HEK293 (cell line): ENCODE measurements around the gene TMEM125.

Experiments used
- CTCF ChIA-PET: fragments of 350-600 bp; formaldehyde crosslinking; extraction: SDS; loops from one replicate; lab custom pipeline; 2021; ENCODE audit warnings: antibody characterized with exemption; lab: Yijun Ruan, JAX
- POLR2A ChIA-PET: fragments of 300-600 bp; formaldehyde crosslinking; extraction: SDS; loops from one replicate; lab custom pipeline; 2020; ENCODE audit warnings: antibody characterized with exemption, inconsistent platforms; lab: Yijun Ruan, JAX
- H3K27ac ChIP-seq: fragments of 200-500 bp; sonication (Bioruptor generic); 2 replicates; pipeline ENCODE4 v1.5.1; 2014; ENCODE audit warnings: low read depth, low read length, control low read depth, inconsistent platforms; ENCODE audit errors: extremely low read depth
- H3K36me3 ChIP-seq, 2 experiments: fragments of 200-500 bp in 1 of 2; sonication (Bioruptor generic) in 1 of 2; 1 replicate in 1 of 2; 2 replicates in 1 of 2; pipeline ENCODE4 v1.5.1; 2014 to 2017; ENCODE audit warnings: inconsistent platforms in 2 of 2, low read length in 2 of 2; ENCODE audit not compliant: control insufficient read depth in 2 of 2, insufficient read depth in 1 of 2
- H3K4me1 ChIP-seq: fragments of 200-500 bp; sonication (Bioruptor generic); 2 replicates; pipeline ENCODE4 v1.5.1; 2014; ENCODE audit warnings: mild to moderate bottlenecking, low read length, inconsistent platforms; ENCODE audit not compliant: control insufficient read depth, insufficient read depth
- H3K4me3 ChIP-seq: 2 replicates; pipeline ENCODE4 v1.5.1; 2011; ENCODE audit warnings: low read depth, mild to moderate bottlenecking, control low read depth, low read length, moderate library complexity
- H3K9me3 ChIP-seq: fragments of 200-500 bp; sonication (Bioruptor generic); 2 replicates; pipeline ENCODE4 v1.5.1; 2014; ENCODE audit warnings: low read depth, low read length, inconsistent platforms; ENCODE audit not compliant: control insufficient read depth, insufficient read depth
- EGR2 ChIP-seq: fragments of 450-650 bp; formaldehyde crosslinking; IDR thresholded peaks from 2 replicates; pipeline ENCODE4 v1.5.1; 2016; ENCODE audit warnings: low read depth, missing biosample characterization, missing genetic modification characterization
- HIC1 ChIP-seq: fragments of 450-650 bp; formaldehyde crosslinking; IDR thresholded peaks from 2 replicates; pipeline ENCODE4 v1.5.1; 2016; ENCODE audit warnings: missing biosample characterization, missing genetic modification characterization
- INSM2 ChIP-seq: fragments of 450-650 bp; formaldehyde crosslinking; IDR thresholded peaks from 2 replicates; pipeline ENCODE4 v1.5.1; 2016; ENCODE audit warnings: missing biosample characterization, missing genetic modification characterization
- PRDM2 ChIP-seq: fragments of 450-650 bp; formaldehyde crosslinking; IDR thresholded peaks from 2 replicates; pipeline ENCODE4 v1.5.1; 2016; ENCODE audit warnings: missing biosample characterization, missing genetic modification characterization, borderline replicate concordance
- YY1 ChIP-seq: fragments of 450-650 bp; formaldehyde crosslinking; IDR thresholded peaks from 2 replicates; pipeline ENCODE4 v1.5.1; 2018; ENCODE audit warnings: missing biosample characterization, missing genetic modification characterization
- ZNF114 ChIP-seq: fragments of 450-650 bp; formaldehyde crosslinking; IDR thresholded peaks from 2 replicates; pipeline ENCODE4 v1.5.0; 2017; ENCODE audit warnings: missing biosample characterization, missing genetic modification characterization
- ZNF211 ChIP-seq: fragments of 450-650 bp; formaldehyde crosslinking; IDR thresholded peaks from 2 replicates; pipeline ENCODE4 v1.5.1; 2016; ENCODE audit warnings: low read depth, missing biosample characterization, missing genetic modification characterization
- ZNF248 ChIP-seq: fragments of 450-650 bp; formaldehyde crosslinking; IDR thresholded peaks from 2 replicates; pipeline ENCODE4 v1.5.1; 2017; ENCODE audit warnings: missing biosample characterization, missing genetic modification characterization
- ZNF274 ChIP-seq, 2 experiments: fragments of 200-500 bp in 1 of 2; fragments of 450-650 bp in 1 of 2; sonication (Bioruptor generic) in 1 of 2; formaldehyde crosslinking in 1 of 2; IDR thresholded peaks; 2 replicates each; pipeline versions ENCODE4 v1.5.1 to v1.6.1; 2014 to 2016; ENCODE audit warnings: borderline replicate concordance in 1 of 2, inconsistent platforms in 1 of 2, low read length in 1 of 2, missing biosample characterization in 1 of 2, missing genetic modification characterization in 1 of 2
- ZNF366 ChIP-seq: fragments of 450-650 bp; formaldehyde crosslinking; conservative IDR thresholded peaks from 2 replicates; pipeline ENCODE4 v1.5.1; 2016; ENCODE audit warnings: missing biosample characterization, missing genetic modification characterization
- ZNF518A ChIP-seq: fragments of 450-650 bp; formaldehyde crosslinking; conservative IDR thresholded peaks from 2 replicates; pipeline ENCODE4 v1.5.1; 2016; ENCODE audit warnings: low read depth, missing biosample characterization, missing genetic modification characterization
- ZNF549 ChIP-seq: fragments of 450-650 bp; IDR thresholded peaks from 2 replicates; pipeline ENCODE4 v1.5.1; 2018; ENCODE audit warnings: missing biosample characterization, missing genetic modification characterization, mild to moderate bottlenecking, inconsistent platforms, moderate library complexity
- ZNF621 ChIP-seq: fragments of 450-650 bp; formaldehyde crosslinking; IDR thresholded peaks from 2 replicates; pipeline ENCODE4 v1.5.1; 2017; ENCODE audit warnings: missing biosample characterization, missing genetic modification characterization
- ZNF624 ChIP-seq: fragments of 450-650 bp; formaldehyde crosslinking; IDR thresholded peaks from 2 replicates; pipeline ENCODE4 v1.5.1; 2017; ENCODE audit warnings: missing biosample characterization, missing genetic modification characterization
- ZNF629 ChIP-seq: fragments of 450-650 bp; formaldehyde crosslinking; IDR thresholded peaks from 2 replicates; pipeline ENCODE4 v1.5.1; 2017; ENCODE audit warnings: missing biosample characterization, missing genetic modification characterization
- ZSCAN4 ChIP-seq: fragments of 450-650 bp; formaldehyde crosslinking; IDR thresholded peaks from 2 replicates; pipeline ENCODE4 v1.5.1; 2017; ENCODE audit warnings: missing biosample characterization, missing genetic modification characterization

The TMEM125 gene

GRCh38 chr1:43269627-43270375, at the start of gene TMEM125:
Gene TMEM125 (plus strand): TSS chr1:43269983. CDS start chr1:43272723, 2,740 bp downstream.
- POLR2A ChIA-PET = no interaction called here
- TF ChIP-seq ZNF366 (no peak), EGR2 (tag by site-specific recombination) (no peak), ZNF624 (no peak), PRDM2 (no peak), ZNF629 (tag by site-specific recombination) (no peak), ZNF274 (IDR thresholded peaks at IDR 0.05; ENCODE audit: low read length) (no peak), ZNF274 (tag by site-specific recombination; IDR thresholded peaks at IDR 0.05; ENCODE audit: borderline replicate concordance) (no peak), ZNF549 (tag by site-specific recombination) (no peak), ZNF621 (tag by site-specific recombination) (no peak), YY1 (tag by site-specific recombination) (no peak), ZNF114 (tag by site-specific recombination) (no peak), ZNF211 (no peak)
- CTCF ChIA-PET = no interaction called here
- H3K36me3 ChIP-seq = no peaks in the 10 kb centered on the region
- H3K27ac ChIP-seq = no peak within 1 kb of the TSS
- no peaks in the 10 kb centered on the region for H3K9me3 ChIP-seq
- H3K4me3 ChIP-seq = no peak within 1 kb of the TSS
- no peaks in the 10 kb centered on the region for H3K4me1 ChIP-seq

GRCh38 chr1:43220905-43221778, 48.6 kb upstream of the TMEM125 start:
- H3K4me1 ChIP-seq = no peaks in the 10 kb centered on the region
- H3K27ac ChIP-seq = no peak overlapping the region
- no peaks in the 10 kb centered on the region for H3K36me3 ChIP-seq
- H3K4me3 ChIP-seq = no peak overlapping the region
- ChIA-PET POLR2A (interaction anchor here (0.5 kb wide), 1 partner anchor 109 kb away, joined by 3 read pairs; no protein-coding TSS in a partner anchor), CTCF (no interaction called here)
- no peaks in the 10 kb centered on the region for H3K9me3 ChIP-seq
- no peak for TF ChIP-seq ZSCAN4 (tag by site-specific recombination)
- TF ChIP-seq HIC1 (tag by site-specific recombination) = no peak
- TF ChIP-seq INSM2 (tag by site-specific recombination) = no peak
- no peak for TF ChIP-seq ZNF518A (tag by site-specific recombination)
- TF ChIP-seq ZNF248 = no peak
